Left kidney (tissue), 2 donors: ENCODE data around the gene MINPP1. TPM values are rescaled to one million over a fixed set of nuclear protein-coding genes. Genes with fewer than 3 reads are reported as not detected.
"Not testable (repeated sequence)": the region's sequence is repeated elsewhere in the genome, so short reads cannot be mapped to it uniquely, and the experiment has no call there.

ENCODE experiments used
- DNase-seq: peaks from one replicate; pipeline ENCODE4 v3.0.0-alpha.2; 2013
- polyA plus RNA-seq: library from polyadenylated mRNA; unstranded; fragments of 120-200 nt; gene quantifications from one replicate; pipeline ENCODE4 v1.2.1, GENCODE V29; 2013; ENCODE audit not compliant: insufficient read length

The MINPP1 gene
- polyA plus RNA-seq, 1 donor: 42.6 TPM

DNA sequence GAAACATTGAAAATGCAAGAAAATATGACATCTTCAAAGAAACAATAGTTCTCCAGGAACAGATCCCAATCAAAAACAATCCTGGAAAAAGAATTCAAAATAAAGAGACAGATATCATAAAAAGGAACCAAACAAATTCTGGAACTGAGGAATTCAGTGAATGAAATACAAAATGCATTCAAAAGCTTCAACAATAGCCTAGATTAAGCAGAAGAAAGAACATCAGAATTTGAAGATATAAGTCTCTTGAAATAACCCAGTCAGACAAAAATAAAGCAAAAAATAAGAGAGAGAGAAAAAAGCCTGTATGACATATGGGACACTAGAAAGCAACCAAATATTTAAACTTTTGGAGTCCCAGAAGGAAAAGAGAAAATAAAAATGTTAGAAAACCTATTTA, 60.3 kb downstream of the MINPP1 start:
- DNase-seq: no peak

DNA sequence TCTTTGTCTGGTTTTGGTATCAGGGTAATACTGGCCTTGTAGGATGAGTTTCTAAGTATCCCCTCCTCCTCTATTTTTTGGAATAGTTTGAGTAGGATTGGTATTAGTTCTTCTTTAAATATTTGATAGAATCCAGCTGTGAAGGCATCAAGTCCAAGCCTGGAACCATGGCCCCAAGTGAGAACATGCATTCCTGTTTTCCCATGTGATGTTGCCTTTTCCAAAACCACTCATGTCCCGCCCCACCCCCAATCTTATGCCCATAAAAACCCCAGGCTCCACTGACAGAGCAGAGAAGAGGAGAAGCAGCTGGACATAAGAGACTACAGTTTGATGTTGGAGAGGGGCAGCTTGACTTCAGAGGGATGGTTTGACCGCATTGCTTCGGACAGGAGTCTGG, 71.2 kb downstream of the MINPP1 start:
- DNase-seq: no peak

DNA sequence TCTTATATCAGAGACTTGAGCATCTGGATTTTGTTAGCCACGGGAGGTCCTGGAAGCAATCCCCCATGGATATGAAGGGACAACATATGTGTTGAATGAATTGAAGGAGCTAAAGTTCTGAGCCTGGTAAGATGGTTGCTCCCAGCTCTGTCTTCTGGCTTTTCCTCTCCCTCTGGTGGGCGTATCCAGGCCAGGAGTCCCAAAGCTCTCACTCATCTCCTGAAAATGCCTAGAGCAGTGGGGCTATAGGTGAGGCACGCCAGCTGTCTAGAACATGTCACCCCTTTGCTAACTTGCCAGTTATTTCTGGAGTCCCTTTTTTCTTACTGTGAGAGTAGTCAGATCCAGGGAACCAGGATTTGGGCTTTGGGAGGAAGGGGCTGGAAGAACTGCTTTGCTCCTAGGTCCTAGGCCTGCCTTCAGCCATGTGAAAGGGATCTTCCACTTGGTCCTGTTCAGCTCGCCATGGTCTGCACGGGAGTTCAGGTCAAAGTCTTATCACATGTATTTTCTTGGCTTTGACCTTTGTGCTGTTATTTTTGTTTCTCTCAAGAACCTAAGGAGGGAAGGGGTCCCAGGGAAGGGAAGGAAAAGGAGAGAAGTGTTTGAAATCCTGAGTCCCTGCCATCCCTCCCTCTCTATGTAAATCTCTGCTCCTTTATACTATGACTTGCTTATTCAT, 73.6 kb downstream of the MINPP1 start:
- no peak for DNase-seq

DNA sequence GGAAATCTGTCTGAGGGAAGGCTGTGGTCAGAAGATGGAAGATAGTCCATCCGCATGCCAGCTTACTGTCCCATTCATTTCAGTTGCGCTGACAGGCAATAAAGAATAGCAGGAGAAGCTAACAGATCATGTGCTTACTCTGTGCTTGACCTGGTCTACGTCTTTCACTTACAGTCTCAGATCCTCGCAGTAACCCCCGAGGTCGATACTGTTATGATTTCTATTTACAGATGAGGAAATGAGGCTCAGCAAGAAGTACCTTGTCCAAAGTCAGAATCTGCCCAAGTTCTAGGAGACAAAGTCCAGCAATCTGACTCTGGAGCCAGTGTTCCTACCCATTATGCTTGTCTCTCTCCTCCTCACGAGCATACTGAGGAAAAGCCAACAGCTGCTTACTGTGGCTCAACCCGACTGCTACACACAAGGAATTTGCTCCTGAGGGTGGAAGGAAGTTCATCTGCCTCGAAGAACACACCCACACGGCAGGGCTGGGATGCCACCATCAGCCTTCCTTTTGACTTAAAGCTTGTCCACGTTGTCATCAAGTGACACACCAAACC, 74.2 kb downstream of the MINPP1 start:
- DNase-seq: no peak

DNA sequence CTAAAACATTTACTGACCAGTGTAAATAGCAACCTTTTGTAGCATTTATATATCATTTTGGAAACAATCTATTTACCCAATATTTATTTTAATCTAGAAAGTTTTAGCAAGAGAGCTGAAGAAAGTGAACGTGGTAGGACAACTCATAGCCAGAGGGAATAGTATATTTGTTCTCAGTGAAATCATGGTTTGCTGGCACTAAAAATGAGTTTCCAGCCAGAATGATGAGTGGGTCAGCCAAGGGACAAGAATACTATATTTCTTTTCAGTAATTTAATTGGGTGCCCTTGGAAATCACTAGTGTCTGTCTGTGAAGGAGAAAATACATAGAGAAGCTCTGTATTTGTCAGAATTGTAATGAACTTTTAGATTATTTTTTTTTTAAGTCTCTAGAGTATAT, 74.9 kb downstream of the MINPP1 start:
- DNase-seq: no peak

DNA sequence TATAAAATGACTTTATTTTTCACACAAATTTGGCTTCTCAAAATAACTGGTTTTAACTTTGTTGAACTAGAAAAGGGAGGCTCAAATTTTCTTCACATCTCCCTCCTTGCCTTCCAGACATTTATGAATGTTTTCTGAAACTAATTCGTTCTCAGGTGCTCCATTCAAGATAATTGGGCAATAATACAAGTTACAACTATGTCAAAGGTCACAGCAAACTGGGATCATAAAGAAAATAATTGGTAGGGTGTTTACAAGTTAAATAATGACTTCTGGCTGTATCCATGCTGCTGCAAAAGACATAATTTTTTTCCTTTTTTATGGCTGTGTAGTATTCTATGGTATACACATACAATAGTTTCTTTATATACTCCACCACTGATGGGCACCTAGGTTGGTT, 75.3 kb downstream of the MINPP1 start:
- no peak for DNase-seq

DNA sequence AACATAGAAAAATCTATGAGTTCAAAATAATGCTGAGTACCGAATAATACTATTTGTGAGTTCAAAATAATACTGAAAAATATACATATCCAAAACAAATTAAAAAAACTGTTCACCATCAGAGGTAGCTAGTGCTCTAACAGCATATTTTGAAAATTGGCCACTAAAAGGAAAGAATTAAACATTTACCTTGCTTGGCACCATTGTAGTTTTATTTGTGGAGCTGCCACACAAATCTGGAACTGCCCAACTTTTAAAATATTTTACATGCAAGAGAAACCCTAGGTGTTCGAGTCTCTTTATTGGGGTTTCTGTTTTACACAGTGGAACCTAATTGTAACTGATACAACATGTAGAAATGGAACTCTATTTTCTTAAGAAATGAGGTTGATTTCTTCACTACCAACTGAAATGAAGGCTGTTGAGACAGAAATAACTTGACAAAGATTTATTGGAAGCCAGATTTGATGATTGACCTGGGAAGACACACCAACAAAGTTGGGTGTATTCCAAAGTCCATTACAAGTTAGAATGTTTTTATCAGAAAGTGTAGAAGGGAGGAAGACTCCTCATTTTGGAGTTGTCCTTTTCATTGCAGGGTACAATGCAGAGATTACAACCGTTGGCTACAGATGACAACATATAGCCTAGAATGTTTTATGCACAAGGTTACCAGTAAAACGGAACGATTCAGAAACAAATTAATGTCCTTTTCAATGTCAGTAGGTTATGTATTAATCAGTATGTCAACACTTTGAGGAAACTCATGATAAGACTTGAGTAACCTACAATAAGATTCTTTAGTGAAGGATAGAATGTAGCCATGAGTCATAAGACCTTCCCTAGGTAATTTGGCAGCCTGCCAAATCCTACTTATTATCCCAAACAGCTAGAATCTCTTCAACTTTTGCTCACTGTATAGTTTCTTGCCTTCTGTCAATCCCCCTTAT, 81.1 kb downstream of the MINPP1 start:
- DNase-seq: no peak

DNA sequence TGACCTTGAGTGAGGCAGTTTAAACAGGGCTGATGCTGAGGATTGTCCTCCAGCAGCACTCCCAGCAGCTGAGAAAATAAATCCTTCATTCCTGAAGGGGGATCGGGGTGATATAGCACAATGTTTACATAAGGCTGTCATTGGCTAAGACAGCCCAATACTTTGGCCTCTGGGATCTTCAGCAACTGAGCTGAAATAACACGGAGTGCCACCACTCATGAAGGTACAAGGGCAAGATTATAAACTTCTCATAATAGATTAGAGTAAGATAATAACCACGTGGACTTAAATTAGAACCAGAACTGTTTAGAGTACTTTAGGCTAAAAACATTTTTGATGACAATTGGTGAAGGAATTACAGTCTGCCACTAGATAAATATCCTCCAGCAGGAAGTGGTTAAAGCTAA, 85.0 kb downstream of the MINPP1 start:
- DNase-seq: no peak

DNA sequence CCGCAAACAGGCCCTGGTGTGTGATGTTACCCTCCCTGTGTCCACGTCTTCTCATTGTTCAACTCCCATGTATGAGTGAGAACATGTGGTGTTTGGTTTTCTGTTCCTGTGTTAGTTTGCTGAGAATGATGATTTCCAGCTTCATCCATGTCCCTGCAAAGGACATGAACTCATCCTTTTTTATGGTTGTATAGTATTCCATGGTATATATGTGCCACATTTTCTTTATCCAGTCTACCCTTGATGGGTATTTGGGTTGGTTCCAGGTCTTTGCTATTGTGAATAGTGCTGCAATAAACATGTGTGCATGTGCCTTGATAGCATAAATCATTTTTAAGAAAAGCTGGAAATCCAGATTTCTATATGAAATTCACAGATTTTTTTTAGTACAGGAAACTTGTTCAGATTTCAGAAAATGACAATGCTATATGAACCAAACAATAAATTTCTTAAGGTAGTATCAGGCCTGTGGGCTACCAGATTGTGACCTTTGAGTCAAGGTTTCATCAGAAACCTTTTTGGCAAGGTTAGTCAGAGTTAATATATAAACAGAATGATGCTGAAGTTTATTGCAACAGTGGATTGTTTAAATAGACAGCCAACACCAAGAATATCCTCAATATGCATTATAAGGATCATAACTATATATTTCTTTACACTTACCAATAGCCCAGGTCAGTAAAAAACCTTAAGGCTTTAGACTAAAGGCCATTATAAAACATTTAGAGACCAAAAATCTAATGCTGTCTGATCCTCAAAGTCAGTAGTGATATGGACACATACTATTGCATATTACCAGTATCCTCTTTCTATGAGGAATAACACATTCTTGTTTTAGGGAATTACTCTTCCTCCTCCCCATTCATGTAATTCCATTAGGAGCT, 86.3 kb downstream of the MINPP1 start:
- DNase-seq: no peak

DNA sequence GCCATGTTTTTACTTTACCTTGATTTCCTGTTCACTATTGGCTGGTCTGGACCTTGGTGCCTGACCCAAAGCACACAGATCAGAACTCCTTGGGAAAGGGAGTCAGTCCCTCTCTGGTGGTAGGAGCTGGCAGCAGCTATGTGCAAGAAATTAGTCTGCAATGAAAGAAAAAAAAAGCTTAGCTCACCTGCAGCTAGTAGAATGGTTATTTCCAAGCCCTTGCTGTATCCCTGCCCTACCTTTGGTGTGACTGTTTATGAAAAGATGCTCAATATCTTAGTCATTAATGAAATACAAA, 86.8 kb downstream of the MINPP1 start:
- no peak for DNase-seq

DNA sequence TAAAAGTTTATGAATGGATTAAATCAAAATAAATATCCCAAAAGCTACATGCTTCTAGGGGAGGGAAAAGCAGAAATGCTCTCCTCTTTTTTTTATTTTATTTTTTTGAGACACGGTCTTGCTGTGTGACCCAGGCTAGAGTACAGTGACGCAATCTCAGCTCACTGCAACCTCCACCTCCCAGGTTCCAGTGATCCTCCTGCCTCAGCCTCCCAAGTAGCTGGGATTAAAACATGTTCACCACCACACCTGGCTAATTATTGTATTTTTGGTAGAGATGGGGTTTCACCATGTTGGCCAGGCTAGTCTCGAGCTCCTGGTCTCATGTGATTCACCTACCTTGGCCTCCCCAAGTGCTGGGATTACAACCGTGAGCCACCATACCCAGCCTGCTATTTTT, 88.2 kb downstream of the MINPP1 start:
- DNase-seq: not testable (repeated sequence)

DNA sequence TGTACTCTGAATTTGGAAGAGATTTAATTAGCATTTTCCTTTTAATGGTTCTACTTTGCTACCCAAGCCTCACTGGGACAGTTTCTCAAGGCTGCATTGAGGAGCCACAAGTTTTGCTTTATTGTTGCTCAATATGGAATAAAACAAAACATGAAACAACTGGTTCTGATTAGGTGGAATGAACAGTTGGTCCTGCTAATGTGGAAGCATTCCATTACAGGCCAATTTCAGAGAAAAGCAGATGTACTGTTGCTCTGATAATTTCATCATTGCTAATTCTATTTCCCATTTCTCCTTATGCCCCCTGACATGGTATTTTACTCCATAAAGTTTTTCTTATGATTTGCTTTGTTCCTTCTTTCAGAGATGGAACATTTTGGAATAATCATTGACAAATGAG, 89.0 kb downstream of the MINPP1 start:
- no peak for DNase-seq

DNA sequence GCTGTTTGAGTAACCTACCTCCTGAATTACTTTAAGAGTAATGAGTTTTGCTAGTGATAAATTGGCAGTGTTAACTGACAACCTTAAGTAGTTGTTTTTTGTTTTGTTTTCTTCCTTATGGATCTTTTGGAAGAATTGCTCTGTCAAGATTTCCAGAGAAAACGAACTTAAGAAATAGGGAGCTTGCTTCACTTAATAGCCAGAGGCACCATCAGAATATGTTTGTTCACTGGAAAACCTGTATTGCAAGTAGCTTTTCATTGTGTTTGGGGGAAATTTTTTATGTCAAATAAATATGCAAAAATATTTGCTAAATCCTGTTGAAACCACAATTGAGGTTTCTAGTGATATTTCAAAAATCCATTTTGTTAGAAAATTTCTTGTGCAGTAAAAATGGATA, 89.5 kb downstream of the MINPP1 start:
- no peak for DNase-seq

DNA sequence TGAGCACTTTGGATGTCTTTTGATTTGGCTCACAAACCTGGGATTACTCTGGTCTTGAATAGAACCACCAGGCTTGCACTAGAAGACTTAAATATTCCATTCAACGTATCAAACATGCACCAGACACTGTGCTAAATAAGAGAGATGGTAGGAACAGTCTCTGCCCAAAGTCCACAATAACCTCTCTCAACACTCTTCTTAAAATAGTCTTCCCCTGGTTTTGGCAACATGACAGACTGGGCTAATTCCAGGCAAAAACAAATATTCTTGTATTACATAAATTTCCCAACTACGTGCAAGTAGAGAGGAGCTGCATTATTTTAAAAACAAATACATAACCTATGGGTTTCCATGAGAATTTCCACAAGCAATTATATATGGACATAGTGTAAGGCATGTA, 90.2 kb downstream of the MINPP1 start:
- no peak for DNase-seq

DNA sequence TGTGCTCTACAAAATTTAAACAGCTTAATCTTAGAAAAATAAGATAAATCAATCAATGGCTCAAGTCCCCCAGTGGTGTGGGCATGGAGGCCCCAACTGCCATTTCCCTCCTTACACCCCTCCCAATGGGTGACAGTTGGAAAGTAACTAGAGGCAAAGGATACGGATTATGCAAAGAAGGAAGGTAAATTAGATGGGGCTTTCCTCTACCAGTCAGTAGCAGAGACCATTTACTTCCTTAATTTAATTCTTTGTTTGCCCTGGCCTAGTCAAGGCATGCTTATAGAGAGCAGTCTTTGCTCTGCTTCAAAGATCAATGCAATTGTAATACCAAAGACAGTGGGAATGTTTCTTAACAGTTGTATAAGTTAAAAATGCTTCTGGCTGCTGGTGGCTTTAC, 91.7 kb downstream of the MINPP1 start:
- DNase-seq: no peak

DNA sequence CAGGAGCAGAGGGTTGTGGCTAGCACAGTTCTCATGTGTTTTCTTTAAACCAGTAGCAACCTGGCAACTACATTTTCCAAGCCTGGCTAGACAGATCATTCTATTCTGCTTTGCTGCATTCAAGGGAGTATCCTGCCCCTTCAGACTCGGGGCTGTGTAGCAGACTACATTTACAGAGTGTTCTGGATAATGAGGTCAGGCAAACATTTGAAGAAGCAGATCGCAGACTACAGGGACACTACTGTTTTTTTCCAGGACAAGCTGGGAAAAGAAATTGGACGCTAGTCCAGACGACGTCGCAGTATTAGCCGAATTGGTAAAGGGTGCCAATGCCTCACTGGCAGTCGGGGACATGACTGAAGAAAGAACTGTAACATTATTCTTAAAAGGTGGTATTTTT, 94.0 kb downstream of the MINPP1 start:
- DNase-seq: no peak

DNA sequence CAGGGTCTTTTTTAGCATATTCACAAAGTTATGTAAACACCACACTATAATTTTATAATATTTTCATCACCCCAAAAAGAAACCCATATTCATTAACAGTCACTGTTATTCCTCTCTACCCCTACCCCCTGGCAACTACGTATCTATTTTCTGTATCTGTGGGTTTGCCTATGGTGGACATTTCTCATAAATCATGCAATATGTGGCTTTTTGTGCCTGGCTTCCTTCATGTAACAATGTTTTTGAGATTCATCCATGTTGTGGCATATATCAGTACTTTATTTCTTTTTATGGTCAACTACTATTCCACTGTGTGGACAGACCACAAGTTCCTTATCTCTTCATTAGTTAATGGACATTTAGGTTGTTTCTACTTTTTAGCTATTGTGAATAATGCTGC, 95.9 kb downstream of the MINPP1 start:
- DNase-seq: no peak

Other genes starting within 250 kb of the MINPP1 start
- gene NUTM2D, start 147.1 kb upstream of the MINPP1 start, polyA plus RNA-seq: 12.7 TPM
- 37.2 TPM for gene PAPSS2, start 155.0 kb downstream of the MINPP1 start, polyA plus RNA-seq